IMR-90 (cell line): Measurements from ENCODE around the gene SNX6. TPM values are rescaled to one million over a fixed set of nuclear protein-coding genes. Genes with fewer than 3 reads are reported as not detected.
"Not testable (repeated sequence)": the region's sequence is repeated elsewhere in the genome, so short reads cannot be mapped to it uniquely, and the experiment has no call there.

Source experiments
- ATAC-seq: fragments of 200-7000 bp; cut with Tn5 transposase; 2 replicates; pipeline ENCODE4 v1.9.1; 2020; ENCODE audit warnings: low read depth, mild to moderate bottlenecking, moderate library complexity
- BruUV-seq: library from RNA; stranded (reverse); fragments of 400-500 nt; replicated peaks from 2 replicates; lab custom pipeline; 2021; lab: Mats Ljungman, UMichigan
- CTCF ChIA-PET: fragments of 300-600 bp; formaldehyde crosslinking; extraction: SDS; loops from one replicate; lab custom pipeline; 2021; ENCODE audit warnings: antibody characterized with exemption; lab: Yijun Ruan, JAX
- POLR2A ChIA-PET: fragments of 300-600 bp; sonication (Branson Sonifier 250); formaldehyde crosslinking; loops from one replicate; lab custom pipeline; 2022; ENCODE audit warnings: antibody characterized with exemption; ENCODE audit not compliant: unreplicated experiment; lab: Charles Lee
- DNase-seq: peaks from one replicate; pipeline ENCODE4 v3.0.0; 2013
- H2AFZ ChIP-seq: replicated peaks from 2 replicates; pipeline ENCODE3; 2013; ENCODE audit warnings: low read length, mild to moderate bottlenecking; ENCODE audit not compliant: poor library complexity
- H2AK5ac ChIP-seq: 2 replicates; pipeline ENCODE4 v1.6.1; 2013; ENCODE audit warnings: low read depth, low read length, inconsistent platforms
- H2AK9ac ChIP-seq: replicated peaks from 2 replicates; pipeline ENCODE3; 2013; ENCODE audit warnings: mild to moderate bottlenecking, low read depth, low read length, moderate library complexity; ENCODE audit not compliant: poor library complexity
- H2BK120ac ChIP-seq: 2 replicates; pipeline ENCODE4 v1.6.1; 2013; ENCODE audit warnings: low read depth, low read length, inconsistent platforms
- H2BK15ac ChIP-seq: 3 replicates; pipeline ENCODE4 v1.6.1; 2013; ENCODE audit warnings: low read depth, low read length, inconsistent platforms
- H2BK20ac ChIP-seq: 2 replicates; pipeline ENCODE4 v1.6.1; 2013; ENCODE audit warnings: low read depth, mild to moderate bottlenecking, inconsistent platforms, low read length, moderate library complexity
- H2BK5ac ChIP-seq: 2 replicates; pipeline ENCODE4 v1.6.1; 2013; ENCODE audit warnings: mild to moderate bottlenecking, low read depth, low read length, inconsistent platforms; ENCODE audit not compliant: poor library complexity, severe bottlenecking
- H3K14ac ChIP-seq: replicated peaks from 2 replicates; pipeline ENCODE4 v1.6.1; 2013; ENCODE audit warnings: low read depth, low read length, inconsistent platforms
- H3K18ac ChIP-seq: 2 replicates; pipeline ENCODE4 v1.6.1; 2013; ENCODE audit warnings: low read depth, low read length, control low read depth
- H3K23ac ChIP-seq: 2 replicates; pipeline ENCODE4 v1.6.1; 2013; ENCODE audit warnings: low read depth, low read length, inconsistent platforms
- H3K27ac ChIP-seq: 2 replicates; pipeline ENCODE4 v1.5.1; 2013; ENCODE audit warnings: mild to moderate bottlenecking, control low read depth, low read length; ENCODE audit not compliant: insufficient read depth
- H3K27me3 ChIP-seq: 2 replicates; pipeline ENCODE4 v1.6.1; 2013; ENCODE audit warnings: low read length; ENCODE audit not compliant: control insufficient read depth, insufficient read depth
- H3K36me3 ChIP-seq: 2 replicates; pipeline ENCODE4 v1.6.1; 2013; ENCODE audit warnings: low read length, mixed read lengths; ENCODE audit not compliant: control insufficient read depth, insufficient read depth
- H3K4ac ChIP-seq: 2 replicates; pipeline ENCODE4 v1.6.1; 2013; ENCODE audit warnings: low read depth, low read length, inconsistent platforms
- H3K4me1 ChIP-seq: 2 replicates; pipeline ENCODE4 v1.6.1; 2013; ENCODE audit warnings: low read length, mixed read lengths; ENCODE audit not compliant: control insufficient read depth, insufficient read depth
- H3K4me2 ChIP-seq: 2 replicates; pipeline ENCODE4 v1.6.1; 2013; ENCODE audit warnings: low read depth, mild to moderate bottlenecking, control low read depth, low read length, moderate library complexity
- H3K4me3 ChIP-seq: 2 replicates; pipeline ENCODE4 v1.5.1; 2013; ENCODE audit warnings: low read depth, mild to moderate bottlenecking, control low read depth, low read length, moderate library complexity; ENCODE audit not compliant: insufficient read depth
- H3K56ac ChIP-seq: 2 replicates; pipeline ENCODE4 v1.6.1; 2013; ENCODE audit warnings: low read length, inconsistent platforms; ENCODE audit not compliant: insufficient read depth; ENCODE audit errors: extremely low read depth
- H3K79me1 ChIP-seq, 2 experiments: 2 replicates each; pipeline ENCODE4 v1.6.1; 2013; ENCODE audit warnings: low read length in 2 of 2, inconsistent platforms in 1 of 2, low read depth in 1 of 2
- H3K9ac ChIP-seq: 2 replicates; pipeline ENCODE4 v1.6.1; 2013; ENCODE audit warnings: low read depth, low read length, control low read depth
- H3K9me1 ChIP-seq: 2 replicates; pipeline ENCODE4 v1.6.1; 2013; ENCODE audit warnings: low read length, inconsistent platforms; ENCODE audit not compliant: insufficient read depth
- H3K9me3 ChIP-seq: 2 replicates; pipeline ENCODE4 v1.6.1; 2013; ENCODE audit warnings: low read length; ENCODE audit not compliant: control insufficient read depth, insufficient read depth
- H4K20me1 ChIP-seq: 2 replicates; pipeline ENCODE4 v1.6.1; 2013; ENCODE audit warnings: low read length, inconsistent platforms; ENCODE audit not compliant: insufficient read depth
- H4K5ac ChIP-seq: 2 replicates; pipeline ENCODE4 v1.6.1; 2013; ENCODE audit warnings: mild to moderate bottlenecking, low read depth, low read length, control low read depth
- H4K8ac ChIP-seq, 2 experiments: 2 replicates each; pipeline ENCODE4 v1.6.1; 2013; ENCODE audit warnings: low read depth in 2 of 2, low read length in 2 of 2, control low read depth in 1 of 2, inconsistent platforms in 1 of 2
- H4K91ac ChIP-seq: 2 replicates; pipeline ENCODE4 v1.6.1; 2013; ENCODE audit warnings: low read depth, low read length, inconsistent platforms; ENCODE audit not compliant: insufficient read depth
- WGBS, 2 experiments: methylation state at CpG; one replicate each; pipeline versions ENCODE4 v1.1.5 to v1.1.7; 2013; ENCODE audit warnings: missing lambda C conversion rate in 2 of 2; ENCODE audit not compliant: insufficient read length in 1 of 2; ENCODE audit errors: extremely low coverage in 2 of 2; 5-methylcytosine and 5-hydroxymethylcytosine counted together
- dilution Hi-C: fragments of 300-500 bp; cut with HindIII; formaldehyde crosslinking; loops from one replicate; pipeline ENCODE4 v1.14.3; 2018; ENCODE audit warnings: low sequenced_read_pairs; ENCODE audit not compliant: unreplicated experiment
- in situ Hi-C: fragments of 300-500 bp; cut with MboI; formaldehyde crosslinking; loops from 3 replicates; pipeline ENCODE4 v1.14.3; 2019; ENCODE audit warnings: low sequenced_read_pairs, inconsistent platforms, mixed read lengths
- intact Hi-C: fragments of 100-400 bp; cut with micrococcal nuclease; formaldehyde crosslinking; loops from 2 replicates; pipeline ENCODE4 v1.10.0; 2022
- polyA plus RNA-seq, 3 experiments: library from polyadenylated mRNA; depleted of rRNA; stranded (reverse); fragments of >200 nt; gene quantifications; 2 replicates each; pipeline ENCODE4 v1.2.3, GENCODE V29; 2012; ENCODE audit warnings: low replicate concordance in 1 of 3
- total RNA-seq: library from RNA; depleted of rRNA; stranded (reverse); fragments of >200 nt; gene quantifications from 2 replicates; pipeline ENCODE4 v1.2.3, GENCODE V29; 2012

The SNX6 gene
- total and polyA plus RNA-seq, 2 of the 4 experiments (the other 2 are of a cell fraction) = 116 to 127 TPM

DNA sequence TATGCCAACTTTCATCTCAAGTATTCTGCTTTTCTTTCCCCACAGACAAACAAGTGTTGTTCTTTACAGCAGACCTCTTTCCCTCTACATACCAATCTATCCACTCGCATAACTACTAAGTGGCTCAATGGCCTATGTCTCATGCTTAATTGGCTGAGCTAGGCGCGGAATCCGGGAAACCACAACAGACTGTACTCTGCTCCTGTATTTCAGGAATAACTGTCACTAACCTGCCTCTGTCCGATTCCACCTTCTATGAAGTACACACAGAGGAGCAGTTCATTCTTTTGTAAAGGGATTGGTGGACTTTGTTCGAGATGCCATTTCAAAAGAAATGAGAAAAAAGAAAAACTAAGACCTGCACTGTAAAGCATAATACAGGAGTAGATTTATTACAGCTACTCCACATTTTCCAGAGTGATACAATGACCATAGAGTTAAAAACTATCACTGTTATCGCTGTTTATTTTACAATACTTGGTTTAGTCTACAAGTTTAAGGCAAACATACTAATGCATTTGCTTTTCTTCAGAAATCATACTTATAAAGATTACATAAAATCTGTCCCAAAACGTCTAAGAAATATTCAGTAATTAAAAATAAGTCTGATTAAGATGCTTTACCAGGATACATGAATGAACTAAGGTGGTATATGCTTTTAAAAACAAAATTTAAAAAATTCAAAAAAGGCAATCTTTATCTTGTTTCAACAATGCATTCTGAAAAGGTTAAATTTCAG lies 67.7 kb downstream of the SNX6 start:
- POLR2A ChIA-PET, H3K9me3 ChIP-seq: not testable (repeated sequence)

DNA sequence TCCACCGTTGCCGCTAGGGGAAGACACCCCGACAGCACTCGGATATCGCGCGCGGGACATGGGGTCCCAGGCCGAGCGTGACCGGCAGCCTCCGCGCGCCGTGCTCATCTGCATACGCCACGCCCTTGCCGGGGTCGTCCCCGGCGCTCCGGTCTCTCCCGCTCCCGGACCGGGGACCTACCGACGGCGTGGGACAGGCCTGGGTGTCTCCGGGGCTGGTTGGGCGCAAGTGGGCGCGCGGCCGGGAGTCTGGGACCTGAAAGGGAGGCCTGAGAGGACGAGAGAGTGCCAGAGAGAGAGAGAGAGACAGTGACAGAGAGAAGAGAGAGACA lies 73.5 kb downstream of the SNX6 start:
- BruUV-seq, H3K18ac ChIP-seq, CTCF ChIA-PET, DNase-seq, H2BK120ac ChIP-seq, H3K4me2 ChIP-seq, POLR2A ChIA-PET, H3K23ac ChIP-seq, H3K4ac ChIP-seq, H2BK5ac ChIP-seq, H2AK5ac ChIP-seq, H4K8ac ChIP-seq, H2BK15ac ChIP-seq, in situ Hi-C loops, H3K9me3 ChIP-seq, H2AK9ac ChIP-seq, dilution Hi-C loops, H2AFZ ChIP-seq, H3K9ac ChIP-seq, H3K9me1 ChIP-seq, H3K14ac ChIP-seq, H4K20me1 ChIP-seq, intact Hi-C loops, H3K79me1 ChIP-seq, H3K4me1 ChIP-seq, H4K5ac ChIP-seq, H4K91ac ChIP-seq, H2BK20ac ChIP-seq, H3K27me3 ChIP-seq, H3K27ac ChIP-seq, H3K36me3 ChIP-seq, H3K56ac ChIP-seq, H3K4me3 ChIP-seq: not testable (repeated sequence)
- ATAC-seq = peak; percentile 80
- WGBS, 2 experiments = no CpG with 5 or more reads among the region's 35 CpGs

More for the DNA sequence above, 67.7 kb downstream of the SNX6 start:
- H2BK20ac ChIP-seq, H4K8ac ChIP-seq, H3K4ac ChIP-seq, H3K4me3 ChIP-seq, DNase-seq, H4K91ac ChIP-seq, H3K27ac ChIP-seq, dilution Hi-C loops, H4K5ac ChIP-seq, H2BK15ac ChIP-seq, H3K56ac ChIP-seq, H3K9me1 ChIP-seq, H3K4me1 ChIP-seq, intact Hi-C loops, H4K20me1 ChIP-seq, H2BK120ac ChIP-seq, H3K27me3 ChIP-seq, H2AK5ac ChIP-seq, H3K79me1 ChIP-seq, H3K23ac ChIP-seq, H3K4me2 ChIP-seq, ATAC-seq, H3K18ac ChIP-seq, H2AK9ac ChIP-seq, H2BK5ac ChIP-seq, H3K9ac ChIP-seq, H3K14ac ChIP-seq, CTCF ChIA-PET, in situ Hi-C loops, H2AFZ ChIP-seq: not testable (repeated sequence)
- no CpG with 5 or more reads among the region's 8 CpGs for WGBS, 2 experiments
- peaks cover 24% of the 10 kb centered on the region for H3K36me3 ChIP-seq
- BruUV-seq = TSS peak; percentile 83
